GM12878 (cell line): Measurements from ENCODE around the gene KRR1. TPM values are rescaled to one million over a fixed set of nuclear protein-coding genes. Genes with fewer than 3 reads are reported as not detected.

Experiments used
- ATAC-seq: fragments of 200-7000 bp; cut with Tn5 transposase; 3 replicates; pipeline ENCODE4 v1.9.1; 2020; ENCODE audit warnings: mild to moderate bottlenecking, moderate library complexity
- BruUV-seq: library from RNA; stranded (reverse); fragments of 400-500 nt; replicated peaks from 2 replicates; lab custom pipeline; 2021; lab: Mats Ljungman, UMichigan
- CTCF ChIA-PET: fragments of 300-600 bp; sonication (Branson Sonifier 250); formaldehyde crosslinking; extraction: SDS; loops from one replicate; lab custom pipeline; 2021; ENCODE audit warnings: inconsistent platforms; lab: Yijun Ruan, JAX
- POLR2A ChIA-PET: fragments of 350-600 bp; formaldehyde crosslinking; extraction: SDS; loops from one replicate; lab custom pipeline; 2021; ENCODE audit warnings: inconsistent platforms; lab: Charles Lee
- RAD21 ChIA-PET: fragments of 300-600 bp; sonication (Branson Sonifier 250); formaldehyde crosslinking; loops from one replicate; lab custom pipeline; 2023; ENCODE audit warnings: antibody characterized with exemption; ENCODE audit not compliant: unreplicated experiment; lab: Charles Lee
- SMC1A ChIA-PET: fragments of 300-600 bp; sonication (Branson Sonifier 250); formaldehyde crosslinking; loops from one replicate; lab custom pipeline; 2023; ENCODE audit not compliant: unreplicated experiment, uncharacterized antibody; lab: Charles Lee
- DNase-seq: peaks from one replicate; pipeline ENCODE4 v3.0.0-alpha.2; 2011; ENCODE audit warnings: low read depth, low spot score
- FAIRE-seq: peaks from 3 replicates; lab custom pipeline; 2011; peaks lifted over from hg19 to GRCh38; lab: Jason Lieb, UNC
- H2AFZ ChIP-seq: 2 replicates; pipeline ENCODE4 v1.6.0; 2011; ENCODE audit warnings: low read depth, low read length, control low read depth; ENCODE audit not compliant: control insufficient read depth
- H3K27ac ChIP-seq: 2 replicates; pipeline ENCODE4 v1.5.1; 2011; ENCODE audit warnings: control low read depth; ENCODE audit not compliant: control insufficient read depth, insufficient read depth
- H3K27me3 ChIP-seq, 2 experiments: replicated peaks in 1 of 2; 2 replicates each; pipeline versions ENCODE4 v1.6.0 to v1.6.1; 2011; ENCODE audit warnings: low read length in 1 of 2; ENCODE audit not compliant: control insufficient read depth in 2 of 2, insufficient read depth in 2 of 2
- H3K36me3 ChIP-seq, 2 experiments: 2 replicates each; pipeline ENCODE4 v1.5.1; 2011; ENCODE audit warnings: low read length in 1 of 2; ENCODE audit not compliant: control insufficient read depth in 2 of 2, insufficient read depth in 2 of 2
- H3K4me1 ChIP-seq: 2 replicates; pipeline ENCODE4 v1.6.1; 2011; ENCODE audit warnings: mild to moderate bottlenecking, low read length, moderate library complexity, mixed read lengths; ENCODE audit not compliant: control insufficient read depth, insufficient read depth
- H3K4me2 ChIP-seq: 2 replicates; pipeline ENCODE4 v1.6.0; 2011; ENCODE audit warnings: control low read depth; ENCODE audit not compliant: control insufficient read depth, insufficient read depth
- H3K4me3 ChIP-seq: fragments of 200-600 bp; sonication (generic); 2 replicates; pipeline ENCODE4 v1.5.1; 2016
- H3K79me2 ChIP-seq: 2 replicates; pipeline ENCODE4 v1.6.0; 2011; ENCODE audit warnings: low read length; ENCODE audit not compliant: control insufficient read depth, insufficient read depth
- H3K9ac ChIP-seq: 2 replicates; pipeline ENCODE4 v1.8.0; 2011; ENCODE audit warnings: low read length, control low read depth, mixed read lengths; ENCODE audit not compliant: control insufficient read depth, insufficient read depth
- H3K9me3 ChIP-seq: replicated peaks from 3 replicates; pipeline ENCODE4 v1.5.1; 2011; ENCODE audit warnings: mild to moderate bottlenecking, low read length; ENCODE audit not compliant: control insufficient read depth, insufficient read depth
- H4K20me1 ChIP-seq: 2 replicates; pipeline ENCODE4 v1.6.0; 2011; ENCODE audit not compliant: control insufficient read depth, insufficient read depth
- BMI1 ChIP-seq: fragments of 450-650 bp; IDR thresholded peaks from 2 replicates; pipeline ENCODE4 v1.6.1; 2016; ENCODE audit warnings: mild to moderate bottlenecking, moderate library complexity, borderline replicate concordance
- CBX3 ChIP-seq: fragments of 200-600 bp; sonication (generic); IDR thresholded peaks from 2 replicates; pipeline ENCODE4 v1.6.1; 2016; ENCODE audit warnings: low read depth, borderline replicate concordance
- CEBPB ChIP-seq, 2 experiments: fragments of 150-350 bp in 1 of 2; IDR thresholded peaks; 2 replicates each; pipeline ENCODE4 v1.6.1; 2012 to 2014; ENCODE audit warnings: low read depth in 2 of 2, low read length in 2 of 2, borderline replicate concordance in 1 of 2, inconsistent platforms in 1 of 2
- CHD4 ChIP-seq: fragments of 200-600 bp; sonication (generic); IDR thresholded peaks from 2 replicates; pipeline ENCODE4 v1.6.1; 2016; ENCODE audit warnings: mild to moderate bottlenecking
- GABPA ChIP-seq: IDR thresholded peaks from 2 replicates; pipeline ENCODE4 v1.6.1; 2014; ENCODE audit warnings: antibody characterized with exemption, low read depth, mild to moderate bottlenecking, inconsistent platforms
- IKZF2 ChIP-seq, 2 experiments: fragments of 450-650 bp; IDR thresholded peaks; 2 replicates each; pipeline ENCODE4 v1.6.1; 2017; ENCODE audit warnings: mild to moderate bottlenecking in 2 of 2, moderate library complexity in 2 of 2
- MTA3 ChIP-seq: IDR thresholded peaks from 2 replicates; pipeline ENCODE4 v1.6.1; 2012; ENCODE audit warnings: low read length, inconsistent platforms, borderline replicate concordance
- RELA ChIP-seq: fragments of 450-650 bp; IDR thresholded peaks from 2 replicates; pipeline ENCODE4 v1.8.0; 2014; ENCODE audit warnings: borderline replicate concordance; ENCODE audit not compliant: partially characterized antibody
- SMAD1 ChIP-seq: fragments of 450-650 bp; IDR thresholded peaks from 2 replicates; pipeline ENCODE4 v1.6.1; 2018; ENCODE audit warnings: mild to moderate bottlenecking, low read depth; ENCODE audit not compliant: partially characterized antibody
- WRNIP1 ChIP-seq: IDR thresholded peaks from 2 replicates; pipeline ENCODE4 v1.6.1; 2011; ENCODE audit warnings: low read depth, low read length, improper control_type of control experiment, borderline replicate concordance
- ZSCAN29 ChIP-seq: fragments of 450-650 bp; IDR thresholded peaks from 2 replicates; pipeline ENCODE4 v1.6.1; 2017; ENCODE audit warnings: mild to moderate bottlenecking, moderate library complexity
- WGBS: methylation state at CpG from one replicate; pipeline ENCODE4 v1.1.6; 2016; ENCODE audit warnings: low lambda C conversion rate; ENCODE audit not compliant: insufficient replicate concordance, insufficient coverage; ENCODE audit errors: missing lambda C conversion rate; 5-methylcytosine and 5-hydroxymethylcytosine counted together
- in situ Hi-C: fragments of 300-500 bp; cut with MboI; formaldehyde crosslinking; loops from 9 replicates; pipeline ENCODE4 v1.14.3; 2018; ENCODE audit warnings: mixed read lengths
- intact Hi-C: fragments of 100-400 bp; cut with micrococcal nuclease; formaldehyde crosslinking; loops from one replicate; pipeline ENCODE4 v1.14.2; 2022; ENCODE audit not compliant: unreplicated experiment
- polyA plus RNA-seq, 11 experiments: library from polyadenylated mRNA; depleted of rRNA in 4 of 11; unstranded in 6 of 11; stranded (reverse) in 5 of 11; fragments of >200 nt; fragmentation: Nextera tagmentation in 4 of 11; fragmentation: Illumina TruSeq in 1 of 11; extraction: Ambion mirVana in 4 of 11; extraction: Trizol in 1 of 11; gene quantifications; 1 replicate in 1 of 11; 2 replicates in 10 of 11; pipeline versions ENCODE4 v1.2.1 to v1.2.3, GENCODE V29; 2011 to 2016; ENCODE audit warnings: inconsistent platforms in 2 of 11, missing spikeins in 2 of 11, low read depth in 1 of 11
- total RNA-seq, 4 experiments: library from RNA; depleted of rRNA in 3 of 4; stranded (reverse); fragments of >200 nt in 3 of 4; fragmentation: Illumina TruSeq in 1 of 4; extraction: Trizol in 1 of 4; gene quantifications; 2 replicates each; pipeline versions ENCODE4 v1.2.1 to v1.2.3, GENCODE V29; 2013 to 2021
- TF ChIP-seq, protein P1 (sequence below): fragments of 150-350 bp; IDR thresholded peaks from 2 replicates; pipeline ENCODE4 v1.6.1; 2016; ENCODE audit warnings: low read depth, low read length
- TF ChIP-seq, protein P2 (sequence below): IDR thresholded peaks from 2 replicates; pipeline ENCODE4 v1.6.1; 2012; ENCODE audit warnings: low read depth, low read length, improper control_type of control experiment
- TF ChIP-seq, protein P3 (sequence below): fragments of 150-350 bp; IDR thresholded peaks from 2 replicates; pipeline ENCODE4 v1.6.1; 2014; ENCODE audit warnings: mild to moderate bottlenecking, low read depth, low read length
- TF ChIP-seq, protein P4 (sequence below): fragments of 450-650 bp; IDR thresholded peaks from 2 replicates; pipeline ENCODE4 v1.6.1; 2017; ENCODE audit warnings: mild to moderate bottlenecking, moderate library complexity

The KRR1 gene
- total and polyA plus RNA-seq, 10 of the 15 experiments (the other 5 are each of a cell fraction or from before 2014, with no cell fraction given), result 29.6 to 103 (median 75.3) TPM

DNA sequence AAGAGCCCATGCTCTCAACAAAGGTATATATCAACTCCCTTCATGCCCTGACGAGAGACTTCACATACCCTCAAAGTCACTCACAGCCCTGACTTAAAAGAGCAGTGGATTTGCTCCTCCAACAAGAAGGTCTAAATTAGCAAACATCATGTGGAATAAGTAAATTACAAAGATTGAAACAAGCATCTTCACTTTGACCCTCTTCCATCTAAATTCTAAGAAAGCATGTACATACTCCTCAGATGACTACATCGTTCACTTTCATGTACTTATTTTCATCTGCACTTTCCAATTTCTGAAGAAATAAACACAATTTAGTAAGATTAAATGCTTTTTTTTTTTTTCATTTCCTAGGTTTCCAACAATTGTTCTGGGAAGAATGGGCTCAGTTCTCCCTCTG, 38.6 kb upstream of the KRR1 start:
- FAIRE-seq, result no peak
- BruUV-seq, result no TSS peak
- WGBS, result 88% methylated on average over 2 of the region's 2 CpGs
- H2AFZ ChIP-seq, result no peak overlapping the region
- POLR2A ChIA-PET, result interaction anchor here (0.6 kb wide), 1 partner anchor 428 kb away, joined by 5 read pairs; no protein-coding TSS in a partner anchor
- in situ Hi-C loops, result no loop called here
- no peak overlapping the region for H3K4me3 ChIP-seq
- intact Hi-C loops, result no loop called here
- CTCF ChIA-PET, result interaction anchor here (0.6 to 1.1 kb wide), 2 partner anchors 10 to 487 kb away, joined by 3 to 5 read pairs; no protein-coding TSS in a partner anchor
- RAD21 ChIA-PET, result no interaction called here
- no peak overlapping the region for H3K9ac ChIP-seq
- no peak for DNase-seq
- no peaks in the 10 kb centered on the region for H4K20me1 ChIP-seq
- H3K27me3 ChIP-seq, result no peaks in the 10 kb centered on the region
- no peaks in the 10 kb centered on the region for H3K79me2 ChIP-seq
- no peaks in the 10 kb centered on the region for H3K36me3 ChIP-seq
- ATAC-seq, result no peak
- no peak overlapping the region for H3K4me2 ChIP-seq
- H3K27ac ChIP-seq, result no peak overlapping the region
- no peaks in the 10 kb centered on the region for H3K9me3 ChIP-seq
- SMC1A ChIA-PET, result interaction anchor here (1.0 kb wide), 1 partner anchor 40 kb away, joined by 3 read pairs; no protein-coding TSS in a partner anchor
- no peaks in the 10 kb centered on the region for H3K4me1 ChIP-seq
- TF ChIP-seq IKZF2 (IDR thresholded peaks at IDR 0.05), result no peak
- no peak for TF ChIP-seq WRNIP1
- no peak for TF ChIP-seq BMI1
- no peak for TF ChIP-seq MTA3
- no peak for TF ChIP-seq RELA
- TF ChIP-seq, protein P1, sequence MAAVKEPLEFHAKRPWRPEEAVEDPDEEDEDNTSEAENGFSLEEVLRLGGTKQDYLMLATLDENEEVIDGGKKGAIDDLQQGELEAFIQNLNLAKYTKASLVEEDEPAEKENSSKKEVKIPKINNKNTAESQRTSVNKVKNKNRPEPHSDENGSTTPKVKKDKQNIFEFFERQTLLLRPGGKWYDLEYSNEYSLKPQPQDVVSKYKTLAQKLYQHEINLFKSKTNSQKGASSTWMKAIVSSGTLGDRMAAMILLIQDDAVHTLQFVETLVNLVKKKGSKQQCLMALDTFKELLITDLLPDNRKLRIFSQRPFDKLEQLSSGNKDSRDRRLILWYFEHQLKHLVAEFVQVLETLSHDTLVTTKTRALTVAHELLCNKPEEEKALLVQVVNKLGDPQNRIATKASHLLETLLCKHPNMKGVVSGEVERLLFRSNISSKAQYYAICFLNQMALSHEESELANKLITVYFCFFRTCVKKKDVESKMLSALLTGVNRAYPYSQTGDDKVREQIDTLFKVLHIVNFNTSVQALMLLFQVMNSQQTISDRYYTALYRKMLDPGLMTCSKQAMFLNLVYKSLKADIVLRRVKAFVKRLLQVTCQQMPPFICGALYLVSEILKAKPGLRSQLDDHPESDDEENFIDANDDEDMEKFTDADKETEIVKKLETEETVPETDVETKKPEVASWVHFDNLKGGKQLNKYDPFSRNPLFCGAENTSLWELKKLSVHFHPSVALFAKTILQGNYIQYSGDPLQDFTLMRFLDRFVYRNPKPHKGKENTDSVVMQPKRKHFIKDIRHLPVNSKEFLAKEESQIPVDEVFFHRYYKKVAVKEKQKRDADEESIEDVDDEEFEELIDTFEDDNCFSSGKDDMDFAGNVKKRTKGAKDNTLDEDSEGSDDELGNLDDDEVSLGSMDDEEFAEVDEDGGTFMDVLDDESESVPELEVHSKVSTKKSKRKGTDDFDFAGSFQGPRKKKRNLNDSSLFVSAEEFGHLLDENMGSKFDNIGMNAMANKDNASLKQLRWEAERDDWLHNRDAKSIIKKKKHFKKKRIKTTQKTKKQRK, result no peak
- TF ChIP-seq SMAD1, result no peak
- TF ChIP-seq, protein P2, sequence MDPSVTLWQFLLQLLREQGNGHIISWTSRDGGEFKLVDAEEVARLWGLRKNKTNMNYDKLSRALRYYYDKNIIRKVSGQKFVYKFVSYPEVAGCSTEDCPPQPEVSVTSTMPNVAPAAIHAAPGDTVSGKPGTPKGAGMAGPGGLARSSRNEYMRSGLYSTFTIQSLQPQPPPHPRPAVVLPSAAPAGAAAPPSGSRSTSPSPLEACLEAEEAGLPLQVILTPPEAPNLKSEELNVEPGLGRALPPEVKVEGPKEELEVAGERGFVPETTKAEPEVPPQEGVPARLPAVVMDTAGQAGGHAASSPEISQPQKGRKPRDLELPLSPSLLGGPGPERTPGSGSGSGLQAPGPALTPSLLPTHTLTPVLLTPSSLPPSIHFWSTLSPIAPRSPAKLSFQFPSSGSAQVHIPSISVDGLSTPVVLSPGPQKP, result no peak
- TF ChIP-seq, protein P3, sequence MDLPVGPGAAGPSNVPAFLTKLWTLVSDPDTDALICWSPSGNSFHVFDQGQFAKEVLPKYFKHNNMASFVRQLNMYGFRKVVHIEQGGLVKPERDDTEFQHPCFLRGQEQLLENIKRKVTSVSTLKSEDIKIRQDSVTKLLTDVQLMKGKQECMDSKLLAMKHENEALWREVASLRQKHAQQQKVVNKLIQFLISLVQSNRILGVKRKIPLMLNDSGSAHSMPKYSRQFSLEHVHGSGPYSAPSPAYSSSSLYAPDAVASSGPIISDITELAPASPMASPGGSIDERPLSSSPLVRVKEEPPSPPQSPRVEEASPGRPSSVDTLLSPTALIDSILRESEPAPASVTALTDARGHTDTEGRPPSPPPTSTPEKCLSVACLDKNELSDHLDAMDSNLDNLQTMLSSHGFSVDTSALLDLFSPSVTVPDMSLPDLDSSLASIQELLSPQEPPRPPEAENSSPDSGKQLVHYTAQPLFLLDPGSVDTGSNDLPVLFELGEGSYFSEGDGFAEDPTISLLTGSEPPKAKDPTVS, result no peak
- no peak for TF ChIP-seq ZSCAN29
- TF ChIP-seq CHD4, result no peak
- TF ChIP-seq CEBPB (IDR thresholded peaks at IDR 0.05; ENCODE audit: borderline replicate concordance in 1 of 2, low read depth in 2 of 2, low read length in 2 of 2), result no peak
- TF ChIP-seq, protein P4, sequence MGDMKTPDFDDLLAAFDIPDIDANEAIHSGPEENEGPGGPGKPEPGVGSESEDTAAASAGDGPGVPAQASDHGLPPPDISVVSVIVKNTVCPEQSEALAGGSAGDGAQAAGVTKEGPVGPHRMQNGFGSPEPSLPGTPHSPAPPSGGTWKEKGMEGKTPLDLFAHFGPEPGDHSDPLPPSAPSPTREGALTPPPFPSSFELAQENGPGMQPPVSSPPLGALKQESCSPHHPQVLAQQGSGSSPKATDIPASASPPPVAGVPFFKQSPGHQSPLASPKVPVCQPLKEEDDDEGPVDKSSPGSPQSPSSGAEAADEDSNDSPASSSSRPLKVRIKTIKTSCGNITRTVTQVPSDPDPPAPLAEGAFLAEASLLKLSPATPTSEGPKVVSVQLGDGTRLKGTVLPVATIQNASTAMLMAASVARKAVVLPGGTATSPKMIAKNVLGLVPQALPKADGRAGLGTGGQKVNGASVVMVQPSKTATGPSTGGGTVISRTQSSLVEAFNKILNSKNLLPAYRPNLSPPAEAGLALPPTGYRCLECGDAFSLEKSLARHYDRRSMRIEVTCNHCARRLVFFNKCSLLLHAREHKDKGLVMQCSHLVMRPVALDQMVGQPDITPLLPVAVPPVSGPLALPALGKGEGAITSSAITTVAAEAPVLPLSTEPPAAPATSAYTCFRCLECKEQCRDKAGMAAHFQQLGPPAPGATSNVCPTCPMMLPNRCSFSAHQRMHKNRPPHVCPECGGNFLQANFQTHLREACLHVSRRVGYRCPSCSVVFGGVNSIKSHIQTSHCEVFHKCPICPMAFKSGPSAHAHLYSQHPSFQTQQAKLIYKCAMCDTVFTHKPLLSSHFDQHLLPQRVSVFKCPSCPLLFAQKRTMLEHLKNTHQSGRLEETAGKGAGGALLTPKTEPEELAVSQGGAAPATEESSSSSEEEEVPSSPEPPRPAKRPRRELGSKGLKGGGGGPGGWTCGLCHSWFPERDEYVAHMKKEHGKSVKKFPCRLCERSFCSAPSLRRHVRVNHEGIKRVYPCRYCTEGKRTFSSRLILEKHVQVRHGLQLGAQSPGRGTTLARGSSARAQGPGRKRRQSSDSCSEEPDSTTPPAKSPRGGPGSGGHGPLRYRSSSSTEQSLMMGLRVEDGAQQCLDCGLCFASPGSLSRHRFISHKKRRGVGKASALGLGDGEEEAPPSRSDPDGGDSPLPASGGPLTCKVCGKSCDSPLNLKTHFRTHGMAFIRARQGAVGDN, result no peak
- no peak for TF ChIP-seq CBX3
- TF ChIP-seq GABPA, result no peak
